Tibial artery (tissue), 4 donors: ENCODE measurements around the gene ZGPAT.

Experiments
- DNase-seq, 2 donors: peaks; one replicate each; pipeline ENCODE4 v3.0.0-alpha.2; 2019
- H3K27ac ChIP-seq, 2 donors: fragments of 200-600 bp; sonication (generic) in 1 of 2; 1 replicate in 1 of 2; 2 replicates in 1 of 2; pipeline ENCODE4 v1.5.1; 2018 to 2019; ENCODE audit warnings: mild to moderate bottlenecking in 1 of 2
- H3K27me3 ChIP-seq, 2 donors: fragments of 200-600 bp; sonication (generic) in 1 of 2; one replicate each; pipeline versions ENCODE4 v1.5.1 to v1.6.0; 2016 to 2019
- H3K36me3 ChIP-seq, 3 donors: fragments of 200-600 bp; sonication (generic) in 2 of 3; one replicate each; pipeline ENCODE4 v1.5.1; 2016 to 2019; ENCODE audit warnings: mild to moderate bottlenecking in 2 of 3
- H3K4me1 ChIP-seq, 4 donors: fragments of 200-600 bp; sonication (generic) in 2 of 4; 1 replicate in 3 of 4; 2 replicates in 1 of 4; pipeline ENCODE4 v1.5.1; 2016 to 2019
- H3K4me3 ChIP-seq, 2 donors: fragments of 200-600 bp; sonication (generic) in 1 of 2; 1 replicate in 1 of 2; 2 replicates in 1 of 2; pipeline ENCODE4 v1.5.1; 2018 to 2019; ENCODE audit warnings: mild to moderate bottlenecking in 2 of 2
- H3K9me3 ChIP-seq, 3 donors: fragments of 200-600 bp; sonication (generic) in 1 of 3; one replicate each; pipeline ENCODE4 v1.5.1; 2016 to 2019
- CTCF ChIP-seq, 2 experiments: fragments of 200-600 bp in 1 of 2; fragments of 450-650 bp in 1 of 2; IDR thresholded peaks; one replicate each; pipeline ENCODE4 v1.5.1; 2017 to 2019; ENCODE audit warnings: antibody characterized with exemption in 2 of 2, mild to moderate bottlenecking in 1 of 2, moderate library complexity in 1 of 2
- intact Hi-C: fragments of 100-400 bp; cut with DNase I; formaldehyde crosslinking; loops from one replicate; pipeline ENCODE4 v1.15.0; 2023; ENCODE audit warnings: low total_unique reads

ZGPAT gene

GRCh38 chr20:63680857-63681608, 26.8 kb upstream of the ZGPAT start:
- no peak for DNase-seq
- H3K36me3 ChIP-seq = peaks cover 4 to 43% (median 28%) of the 10 kb centered on the region in 3 donors
- H3K27ac ChIP-seq = peak overlapping the region; percentile 69 to 90
- intact Hi-C loops = no loop called here
- H3K4me3 ChIP-seq = no peak overlapping the region
- H3K27me3 ChIP-seq = no peaks in the 10 kb centered on the region
- no peak for TF ChIP-seq CTCF (IDR thresholded peaks at IDR 0.05)
- peaks cover 6 to 26% (median 22%) of the 10 kb centered on the region in 4 donors for H3K4me1 ChIP-seq
- H3K9me3 ChIP-seq = no peaks in the 10 kb centered on the region

GRCh38 chr20:63681609-63682142, 26.2 kb upstream of the ZGPAT start:
- no peak overlapping the region for H3K4me3 ChIP-seq
- H3K36me3 ChIP-seq = peaks cover 4 to 42% (median 22%) of the 10 kb centered on the region in 3 donors
- H3K27ac ChIP-seq = peak overlapping the region; percentile 69 to 90
- no peak for DNase-seq
- intact Hi-C loops = no loop called here
- peaks cover 6 to 33% (median 29%) of the 10 kb centered on the region in 4 donors for H3K4me1 ChIP-seq
- TF ChIP-seq CTCF (IDR thresholded peaks at IDR 0.05) = no peak
- H3K27me3 ChIP-seq = no peaks in the 10 kb centered on the region
- no peaks in the 10 kb centered on the region for H3K9me3 ChIP-seq

GRCh38 chr20:63682384-63683139, 25.3 kb upstream of the ZGPAT start:
- no peak overlapping the region for H3K4me3 ChIP-seq
- no peaks in the 10 kb centered on the region for H3K27me3 ChIP-seq
- intact Hi-C loops = no loop called here

GRCh38 chr20:63685269-63686026, 22.4 kb upstream of the ZGPAT start:
- H3K27me3 ChIP-seq = no peaks in the 10 kb centered on the region
- peaks cover 10 to 56% (median 43%) of the 10 kb centered on the region in 4 donors for H3K4me1 ChIP-seq
- no peak for TF ChIP-seq CTCF (IDR thresholded peaks at IDR 0.05)
- H3K36me3 ChIP-seq = peaks cover 0 to 18% (median 4%) of the 10 kb centered on the region in 3 donors
- DNase-seq = no peak
- H3K27ac ChIP-seq = peak overlapping the region; percentile 57 to 69
- intact Hi-C loops = no loop called here
- H3K9me3 ChIP-seq = no peaks in the 10 kb centered on the region
- H3K4me3 ChIP-seq = no peak overlapping the region

More at GRCh38 chr20:63682384-63683139, 25.3 kb upstream of the ZGPAT start:
- Histone ChIP-seq H3K4me1 (peaks cover 10 to 41% (median 37%) of the 10 kb centered on the region in 4 donors), H3K27ac (peak overlapping the region; percentile 69 to 90), H3K36me3 (peaks cover 0 to 35% (median 22%) of the 10 kb centered on the region in 3 donors), H3K9me3 (no peaks in the 10 kb centered on the region)
- peak; percentile 81 to 94 for DNase-seq
- no peak for TF ChIP-seq CTCF (IDR thresholded peaks at IDR 0.05)

GRCh38 chr20:63686094-63686491, 21.7 kb upstream of the ZGPAT start:
- no peaks in the 10 kb centered on the region for H3K27me3 ChIP-seq
- H3K4me3 ChIP-seq = no peak overlapping the region
- no peaks in the 10 kb centered on the region for H3K9me3 ChIP-seq
- peaks cover 10 to 56% (median 43%) of the 10 kb centered on the region in 4 donors for H3K4me1 ChIP-seq
- peak overlapping the region; percentile 57 to 69 for H3K27ac ChIP-seq
- intact Hi-C loops = no loop called here
- TF ChIP-seq CTCF (IDR thresholded peaks at IDR 0.05) = no peak
- DNase-seq = no peak
- H3K36me3 ChIP-seq = peaks cover 0 to 14% (median 4%) of the 10 kb centered on the region in 3 donors
